OCI-LY7 (cell line): Measurements from ENCODE around the gene PSMA7. TPM values are rescaled to one million over a fixed set of nuclear protein-coding genes. Genes with fewer than 3 reads are reported as not detected.

ENCODE experiments used
- BruUV-seq: library from RNA; stranded (reverse); fragments of 400-500 nt; replicated peaks from 2 replicates; lab custom pipeline; 2021; lab: Mats Ljungman, UMichigan
- CTCF ChIA-PET: fragments of 300-600 bp; sonication (Branson Sonifier 250); formaldehyde crosslinking; loops from one replicate; lab custom pipeline; 2022; ENCODE audit warnings: antibody characterized with exemption; ENCODE audit not compliant: unreplicated experiment; lab: Charles Lee
- POLR2A ChIA-PET: fragments of 300-600 bp; sonication (Branson Sonifier 250); formaldehyde crosslinking; loops from one replicate; lab custom pipeline; 2022; ENCODE audit warnings: antibody characterized with exemption; lab: Charles Lee
- DNase-seq: peaks from one replicate; pipeline ENCODE4 v3.0.0-alpha.2; 2015; ENCODE audit warnings: low spot score
- H2AFZ ChIP-seq: fragments of 200-600 bp; sonication (generic), shearing (Covaris generic); 2 replicates; pipeline ENCODE4 v1.6.1; 2014; ENCODE audit warnings: mild to moderate bottlenecking, antibody characterized with exemption, low read length, moderate library complexity
- H3K27ac ChIP-seq: fragments of 200-600 bp; sonication (generic); 2 replicates; pipeline ENCODE4 v1.5.1; 2014; ENCODE audit warnings: mixed run types, low read depth, mild to moderate bottlenecking, moderate library complexity, low read length, inconsistent platforms; ENCODE audit not compliant: poor library complexity, severe bottlenecking
- H3K36me3 ChIP-seq: fragments of 200-600 bp; sonication (generic); 2 replicates; pipeline ENCODE4 v1.6.1; 2014; ENCODE audit warnings: mild to moderate bottlenecking, antibody characterized with exemption, low read length, moderate library complexity, mixed read lengths; ENCODE audit not compliant: insufficient read depth
- H3K4me1 ChIP-seq: fragments of 200-600 bp; sonication (generic); 2 replicates; pipeline ENCODE4 v1.5.1; 2014; ENCODE audit warnings: mild to moderate bottlenecking, low read length; ENCODE audit not compliant: insufficient read depth, poor library complexity, severe bottlenecking
- H3K4me2 ChIP-seq: fragments of 200-600 bp; sonication (generic); 2 replicates; pipeline ENCODE4 v1.6.1; 2014; ENCODE audit warnings: mild to moderate bottlenecking, low read length
- H3K4me3 ChIP-seq: fragments of 200-600 bp; sonication (generic); 2 replicates; pipeline ENCODE4 v1.5.1; 2014; ENCODE audit warnings: mild to moderate bottlenecking, low read depth, low read length; ENCODE audit not compliant: poor library complexity, severe bottlenecking
- H3K79me2 ChIP-seq: fragments of 200-600 bp; sonication (generic); 2 replicates; pipeline ENCODE4 v1.6.1; 2016; ENCODE audit warnings: low read depth, mild to moderate bottlenecking, low read length, moderate library complexity, mixed read lengths; ENCODE audit not compliant: insufficient read depth
- H3K9me2 ChIP-seq: fragments of 200-600 bp; sonication (generic); 2 replicates; pipeline ENCODE4 v1.6.1; 2016; ENCODE audit warnings: mild to moderate bottlenecking, low read length, mixed read lengths; ENCODE audit not compliant: insufficient read depth
- H3K9me3 ChIP-seq: fragments of 200-600 bp; sonication (generic); 2 replicates; pipeline ENCODE4 v1.6.1; 2014; ENCODE audit warnings: mild to moderate bottlenecking, mixed run types, low read length, mixed read lengths
- H4K20me1 ChIP-seq: fragments of 200-600 bp; sonication (generic); 2 replicates; pipeline ENCODE4 v1.6.1; 2014; ENCODE audit warnings: mild to moderate bottlenecking, antibody characterized with exemption, low read length, moderate library complexity, mixed read lengths; ENCODE audit not compliant: insufficient read depth
- CTCF ChIP-seq: fragments of 200-600 bp; sonication (generic); conservative IDR thresholded peaks from 2 replicates; pipeline ENCODE4 v1.5.1; 2014; ENCODE audit warnings: mild to moderate bottlenecking, antibody characterized with exemption, low read length, moderate library complexity, mixed read lengths
- EZH2phosphoT487 ChIP-seq: fragments of 200-600 bp; sonication (generic); IDR thresholded peaks from 2 replicates; pipeline ENCODE4 v1.6.1; 2018; ENCODE audit warnings: low read depth, borderline replicate concordance, mild to moderate bottlenecking, mixed run types, antibody characterized with exemption, low read length, moderate library complexity, mixed read lengths
- intact Hi-C: fragments of 100-400 bp; cut with micrococcal nuclease; formaldehyde crosslinking; loops from one replicate; pipeline ENCODE4 v1.10.0; 2022; ENCODE audit not compliant: unreplicated experiment
- total RNA-seq, 2 experiments: library from RNA; depleted of rRNA in 1 of 2; stranded (reverse); fragments of >200 nt in 1 of 2; shearing (Covaris generic) in 1 of 2; gene quantifications; 2 replicates each; pipeline ENCODE4 v1.2.3, GENCODE V29; 2014 to 2022

The PSMA7 gene
- total RNA-seq, 2 experiments from 2014 or later, result 247 to 266 TPM

GRCh38 chr20:62165762-62166399 lies 22.7 kb upstream of the PSMA7 start:
- intact Hi-C loops, result no loop called here
- TF ChIP-seq CTCF (no peak), EZH2phosphoT487 (no peak)
- H3K9me2 ChIP-seq, result no peaks in the 10 kb centered on the region
- H3K27ac ChIP-seq, result no peak overlapping the region
- no peak overlapping the region for H3K4me2 ChIP-seq
- H3K4me1 ChIP-seq, result no peaks in the 10 kb centered on the region
- no peak for DNase-seq
- no peak overlapping the region for H3K4me3 ChIP-seq
- H3K79me2 ChIP-seq, result no peaks in the 10 kb centered on the region
- CTCF ChIA-PET, result no interaction called here
- H4K20me1 ChIP-seq, result no peaks in the 10 kb centered on the region
- H3K36me3 ChIP-seq, result peaks cover 21% of the 10 kb centered on the region
- H2AFZ ChIP-seq, result no peak overlapping the region
- no peaks in the 10 kb centered on the region for H3K9me3 ChIP-seq
- no TSS peak for BruUV-seq
- POLR2A ChIA-PET, result no interaction called here

- Histone ChIP-seq H3K9me2 (no peaks in the 10 kb centered on the region), H3K79me2 (no peaks in the 10 kb centered on the region), H3K36me3 (peaks cover 21% of the 10 kb centered on the region), H4K20me1 (no peaks in the 10 kb centered on the region), H3K4me3 (no peak overlapping the region), H2AFZ (no peak overlapping the region), H3K4me1 (no peaks in the 10 kb centered on the region), H3K4me2 (no peak overlapping the region), H3K27ac (no peak overlapping the region), H3K9me3 (no peaks in the 10 kb centered on the region)
- intact Hi-C loops, result no loop called here
- BruUV-seq, result no TSS peak
- no peak for DNase-seq
- ChIA-PET POLR2A (no interaction called here), CTCF (no interaction called here)
- no peak for TF ChIP-seq CTCF
- no peak for TF ChIP-seq EZH2phosphoT487
Observed at GRCh38 chr20:62164879-62165761, 21.9 kb upstream of the PSMA7 start.
